Measurements from ENCODE around the gene MGMT.

Gene MGMT

GRCh38 chr10:129770286-129770685 lies 303.2 kb downstream of the MGMT start:
- ATAC-seq (no peak), DNase-seq (no peak)
- Mint-ChIP-seq H3K27me3 (no peaks in the 10 kb centered on the region), H3K4me3 (no peak overlapping the region), H3K9me3 (no peaks in the 10 kb centered on the region), H3K36me3 (ENCODE audit: low read depth) (peaks cover 27% of the 10 kb centered on the region), H3K4me1 (no peaks in the 10 kb centered on the region), H3K27ac (no peak overlapping the region)

GRCh38 chr10:129771024-129771423 lies 304.0 kb downstream of the MGMT start:
- no peaks in the 10 kb centered on the region for H3K9me3 Mint-ChIP-seq
- H3K4me3 Mint-ChIP-seq = no peak overlapping the region
- H3K4me1 Mint-ChIP-seq = no peaks in the 10 kb centered on the region
- no peak for DNase-seq
- H3K36me3 Mint-ChIP-seq (ENCODE audit: low read depth) = peaks cover 27% of the 10 kb centered on the region
- H3K27me3 Mint-ChIP-seq = no peaks in the 10 kb centered on the region
- ATAC-seq = no peak
- H3K27ac Mint-ChIP-seq = no peak overlapping the region

- H3K27ac Mint-ChIP-seq = no peak overlapping the region
- no peak overlapping the region for H3K4me3 Mint-ChIP-seq
- peaks cover 23% of the 10 kb centered on the region for H3K36me3 Mint-ChIP-seq (ENCODE audit: low read depth)
- no peaks in the 10 kb centered on the region for H3K9me3 Mint-ChIP-seq
- no peaks in the 10 kb centered on the region for H3K4me1 Mint-ChIP-seq
- H3K27me3 Mint-ChIP-seq = no peaks in the 10 kb centered on the region
- ATAC-seq (no peak), DNase-seq (no peak)
Observed at GRCh38 chr10:129771576-129771975, 304.5 kb downstream of the MGMT start.

- no peak for DNase-seq
- Mint-ChIP-seq H3K27ac (no peak overlapping the region), H3K9me3 (no peaks in the 10 kb centered on the region), H3K4me3 (no peak overlapping the region), H3K27me3 (no peaks in the 10 kb centered on the region), H3K36me3 (ENCODE audit: low read depth) (peaks cover 23% of the 10 kb centered on the region), H3K4me1 (no peaks in the 10 kb centered on the region)
- no peak for ATAC-seq
Observed at GRCh38 chr10:129771991-129772431, 305.0 kb downstream of the MGMT start.

GRCh38 chr10:129772468-129773358 lies 305.7 kb downstream of the MGMT start:
- Mint-ChIP-seq H3K4me3 (no peak overlapping the region), H3K27me3 (no peaks in the 10 kb centered on the region), H3K27ac (no peak overlapping the region), H3K4me1 (no peaks in the 10 kb centered on the region), H3K36me3 (ENCODE audit: low read depth) (peaks cover 21% of the 10 kb centered on the region), H3K9me3 (no peaks in the 10 kb centered on the region)
- ATAC-seq (no peak), DNase-seq (no peak)

- H3K9me3 Mint-ChIP-seq = no peaks in the 10 kb centered on the region
- H3K36me3 Mint-ChIP-seq (ENCODE audit: low read depth) = peaks cover 16% of the 10 kb centered on the region
Observed at GRCh38 chr10:129773359-129773990, 306.4 kb downstream of the MGMT start.

GRCh38 chr10:129774082-129774735 lies 307.2 kb downstream of the MGMT start:
- Mint-ChIP-seq H3K4me3 (no peak overlapping the region), H3K27me3 (no peaks in the 10 kb centered on the region), H3K27ac (no peak overlapping the region), H3K9me3 (no peaks in the 10 kb centered on the region), H3K4me1 (no peaks in the 10 kb centered on the region), H3K36me3 (ENCODE audit: low read depth) (peaks cover 11% of the 10 kb centered on the region)
- DNase-seq = no peak
- no peak for ATAC-seq

More at GRCh38 chr10:129773359-129773990, 306.4 kb downstream of the MGMT start:
- DNase-seq = no peak
- Mint-ChIP-seq H3K4me1 (no peaks in the 10 kb centered on the region), H3K27ac (no peak overlapping the region), H3K4me3 (no peak overlapping the region), H3K27me3 (no peaks in the 10 kb centered on the region)
- no peak for ATAC-seq

GRCh38 chr10:129774736-129775401 lies 307.8 kb downstream of the MGMT start:
- no peaks in the 10 kb centered on the region for H3K27me3 Mint-ChIP-seq
- no peak overlapping the region for H3K4me3 Mint-ChIP-seq

GRCh38 chr10:129775681-129776080 lies 308.6 kb downstream of the MGMT start:
- no peaks in the 10 kb centered on the region for H3K4me1 Mint-ChIP-seq
- peaks cover 6% of the 10 kb centered on the region for H3K36me3 Mint-ChIP-seq (ENCODE audit: low read depth)
- H3K27ac Mint-ChIP-seq = no peak overlapping the region
- DNase-seq = no peak
- no peak overlapping the region for H3K4me3 Mint-ChIP-seq
- no peak for ATAC-seq
- no peaks in the 10 kb centered on the region for H3K27me3 Mint-ChIP-seq
- no peaks in the 10 kb centered on the region for H3K9me3 Mint-ChIP-seq

More at GRCh38 chr10:129774736-129775401, 307.8 kb downstream of the MGMT start:
- H3K36me3 Mint-ChIP-seq (ENCODE audit: low read depth) = peaks cover 7% of the 10 kb centered on the region
- no peaks in the 10 kb centered on the region for H3K9me3 Mint-ChIP-seq
- DNase-seq = no peak
- ATAC-seq = no peak
- no peaks in the 10 kb centered on the region for H3K4me1 Mint-ChIP-seq
- no peak overlapping the region for H3K27ac Mint-ChIP-seq

- DNase-seq (no peak), ATAC-seq (no peak)
- Mint-ChIP-seq H3K36me3 (ENCODE audit: low read depth) (no peaks in the 10 kb centered on the region), H3K27ac (no peak overlapping the region), H3K4me3 (no peak overlapping the region), H3K9me3 (no peaks in the 10 kb centered on the region), H3K4me1 (no peaks in the 10 kb centered on the region), H3K27me3 (no peaks in the 10 kb centered on the region)
Observed at GRCh38 chr10:129777687-129778086, 310.6 kb downstream of the MGMT start.

- H3K27ac Mint-ChIP-seq = no peak overlapping the region
- H3K27me3 Mint-ChIP-seq = no peaks in the 10 kb centered on the region
- no peaks in the 10 kb centered on the region for H3K36me3 Mint-ChIP-seq (ENCODE audit: low read depth)
- H3K4me3 Mint-ChIP-seq = no peak overlapping the region
- ATAC-seq = no peak
- no peaks in the 10 kb centered on the region for H3K4me1 Mint-ChIP-seq
- no peak for DNase-seq
- H3K9me3 Mint-ChIP-seq = no peaks in the 10 kb centered on the region
Observed at GRCh38 chr10:129778571-129778970, 311.5 kb downstream of the MGMT start.

GRCh38 chr10:129779126-129780111 lies 312.4 kb downstream of the MGMT start:
- peak; percentile 20 for ATAC-seq

GRCh38 chr10:129780198-129780597 lies 313.2 kb downstream of the MGMT start:
- no peak overlapping the region for H3K27ac Mint-ChIP-seq
- H3K36me3 Mint-ChIP-seq (ENCODE audit: low read depth) = no peaks in the 10 kb centered on the region
- no peak overlapping the region for H3K4me3 Mint-ChIP-seq
- no peak for ATAC-seq
- H3K27me3 Mint-ChIP-seq = no peaks in the 10 kb centered on the region
- no peaks in the 10 kb centered on the region for H3K4me1 Mint-ChIP-seq
- DNase-seq = no peak
- no peaks in the 10 kb centered on the region for H3K9me3 Mint-ChIP-seq

More at GRCh38 chr10:129779126-129780111, 312.4 kb downstream of the MGMT start:
- Mint-ChIP-seq H3K4me3 (no peak overlapping the region), H3K27ac (no peak overlapping the region), H3K27me3 (no peaks in the 10 kb centered on the region), H3K4me1 (no peaks in the 10 kb centered on the region), H3K36me3 (ENCODE audit: low read depth) (no peaks in the 10 kb centered on the region), H3K9me3 (no peaks in the 10 kb centered on the region)
- no peak for DNase-seq

Data from activated naive CD8-positive, alpha-beta T cell treated with anti-CD3 and anti-CD28 coated beads, Interleukin-2, amount 50 U/mL, for 24 hours (primary cell).